SK-N-SH (cell line): ENCODE data around the gene MARVELD2.
"Not testable (repeated sequence)": the region's sequence is repeated elsewhere in the genome, so short reads cannot be mapped to it uniquely, and the experiment has no call there.

Experiments used
- CTCF ChIP-seq: fragments of 200-600 bp; sonication (generic); IDR thresholded peaks from 2 replicates; pipeline ENCODE4 v1.6.1; 2017; ENCODE audit warnings: antibody characterized with exemption, mild to moderate bottlenecking, moderate library complexity
- EP300 ChIP-seq, 2 experiments: IDR thresholded peaks; 2 replicates each; pipeline versions ENCODE4 v1.4.0 to v1.6.1; 2012; ENCODE audit warnings: borderline replicate concordance in 1 of 2, low read depth in 1 of 2, low read length in 1 of 2
- GABPA ChIP-seq: IDR thresholded peaks from 2 replicates; pipeline ENCODE4 v1.4.0; 2012; ENCODE audit warnings: low read depth, mild to moderate bottlenecking
- NRF1 ChIP-seq: IDR thresholded peaks from 2 replicates; pipeline ENCODE4 v1.6.1; 2012; ENCODE audit warnings: low read depth, mild to moderate bottlenecking, low read length
- POLR2AphosphoS5 ChIP-seq: IDR thresholded peaks from 2 replicates; pipeline ENCODE4 v1.6.1; 2012; ENCODE audit warnings: low read depth, low read length
- RAD21 ChIP-seq: IDR thresholded peaks from 2 replicates; pipeline ENCODE4 v1.6.1; 2012; ENCODE audit warnings: mild to moderate bottlenecking, low read length

- not testable (repeated sequence) for TF ChIP-seq CTCF; POLR2AphosphoS5; NRF1; EP300 (IDR thresholded peaks at IDR 0.05; ENCODE audit: borderline replicate concordance in 1 of 2, low read depth in 1 of 2, low read length in 1 of 2); GABPA; RAD21
Observed at GRCh38 chr5:69478296-69478695, 63.4 kb downstream of the MARVELD2 start.
